Motor neuron (in vitro differentiated cells): ENCODE measurements around the gene CLRN1. TPM values are rescaled to one million over a fixed set of nuclear protein-coding genes. Genes with fewer than 3 reads are reported as not detected.
"Not testable (repeated sequence)": the region's sequence is repeated elsewhere in the genome, so short reads cannot be mapped to it uniquely, and the experiment has no call there.

Experiments
- ATAC-seq, 8 experiments: fragments of 200-7000 bp; cut with Tn5 transposase; replicated peaks in 6 of 8; 2 replicates each; pipeline ENCODE4 v1.8.0; 2021; ENCODE audit warnings: mild to moderate bottlenecking in 8 of 8, moderate library complexity in 8 of 8
- H3K27ac ChIP-seq, 2 donors: fragments of 250-450 bp; sonication (Bioruptor Pico); 2 replicates each; pipeline ENCODE4 v1.9.0; 2021; ENCODE audit warnings: antibody characterized with exemption in 2 of 2, mild to moderate bottlenecking in 2 of 2, moderate library complexity in 1 of 2
- H3K4me1 ChIP-seq, 2 donors: fragments of 250-450 bp; sonication (Bioruptor Pico); replicated peaks in 1 of 2; 2 replicates each; pipeline ENCODE4 v1.6.1; 2021; ENCODE audit warnings: antibody characterized with exemption in 2 of 2, mild to moderate bottlenecking in 2 of 2, moderate library complexity in 1 of 2
- H3K4me3 ChIP-seq, 5 donors: fragments of 250-450 bp; sonication (Bioruptor Pico); 2 replicates each; pipeline ENCODE4 v1.9.0; 2021; ENCODE audit warnings: antibody characterized with exemption in 5 of 5, mild to moderate bottlenecking in 5 of 5, moderate library complexity in 4 of 5
- WGBS, 10 experiments: fragments of 450-650 bp; shearing (Covaris generic); methylation state at CpG; one replicate each; pipeline ENCODE4 v1.0.0; 2022; 5-methylcytosine and 5-hydroxymethylcytosine counted together
- in situ Hi-C, 9 experiments: fragments of 400-800 bp; cut with MboI; loops; one replicate each; pipeline ENCODE4 v1.15.0; 2021; ENCODE audit warnings: low sequenced_read_pairs in 9 of 9, low pct_unique_long_range_greater_than_20kb in 2 of 9; ENCODE audit not compliant: unreplicated experiment in 9 of 9
- total RNA-seq, 8 experiments: library from RNA; unstranded; fragments of 300-600 nt; gene quantifications; 2 replicates each; pipeline versions ENCODE4 v1.2.3 to v1.2.4, GENCODE V29; 2022

Gene CLRN1
- total RNA-seq, 8 experiments from 2014 or later, result 2.1 to 10.8 (median 3.6) TPM; not detected in 3

DNA sequence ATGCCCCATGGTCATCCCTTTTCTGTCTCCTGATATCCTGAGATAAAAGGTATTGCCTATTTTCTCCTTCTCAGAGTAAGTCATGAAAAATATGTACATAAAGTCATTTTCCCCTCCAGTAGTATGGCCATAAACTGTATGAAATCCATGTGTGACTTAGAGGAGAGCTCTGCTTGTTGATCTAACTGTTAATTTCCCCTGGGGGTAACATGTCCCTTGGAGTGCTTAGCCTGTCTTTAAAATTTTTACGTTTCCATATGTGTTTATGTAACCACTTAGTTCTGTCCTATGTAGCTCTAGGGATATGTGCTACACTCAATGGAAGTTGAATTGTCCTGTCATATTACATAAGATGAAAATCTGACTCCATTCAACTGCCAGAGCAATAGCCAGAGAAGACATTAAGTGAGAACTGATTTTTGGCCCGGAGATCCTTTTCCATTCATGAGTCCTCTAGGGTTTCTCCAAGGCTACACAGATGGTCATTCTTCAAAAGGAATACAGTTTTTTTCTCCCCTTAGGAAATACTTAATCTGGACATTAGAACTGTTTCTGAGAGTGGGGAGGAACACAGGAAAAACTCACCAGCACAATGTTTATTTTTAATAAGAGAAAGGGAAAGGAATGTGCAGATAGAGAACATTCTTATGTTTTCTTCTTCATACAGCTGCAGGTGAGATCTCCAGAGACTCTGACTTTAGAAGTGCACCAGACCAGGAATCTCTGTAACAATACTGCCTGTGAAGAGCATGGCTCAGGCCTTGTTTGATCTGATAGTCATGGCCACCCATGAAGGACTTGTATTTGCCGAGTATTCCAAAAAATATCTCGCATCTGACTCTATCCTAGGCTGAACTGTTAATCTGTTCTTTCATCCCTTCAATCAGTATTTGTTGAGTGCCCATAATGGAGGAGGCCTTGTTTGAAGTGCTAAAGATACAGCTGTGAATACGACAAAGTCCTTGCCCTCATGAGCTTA, 29.8 kb upstream of the CLRN1 start:
- Histone ChIP-seq H3K27ac (no peak overlapping the region), H3K4me3 (no peak overlapping the region), H3K4me1 (no peaks in the 10 kb centered on the region)
- 0 to 100% (median 90%) methylated on average over 1 to 5 of the region's 5 CpGs for WGBS, 10 experiments
- in situ Hi-C loops, result no loop called here
- peak in 1 of 8 experiments; percentile 90 for ATAC-seq

- Histone ChIP-seq H3K4me1 (no peaks in the 10 kb centered on the region), H3K4me3 (no peak overlapping the region), H3K27ac (no peak overlapping the region)
- WGBS, 10 experiments, result 8 to 100% (median 58%) methylated on average over 1 to 5 of the region's 5 CpGs
- ATAC-seq, result no peak
- in situ Hi-C loops, result no loop called here
These were observed 26.5 kb upstream of the CLRN1 start for GRCh38 chr3:150998996-150999395.

- ATAC-seq, result no peak
- in situ Hi-C loops, result no loop called here
- Histone ChIP-seq H3K27ac (no peak overlapping the region), H3K4me1 (no peaks in the 10 kb centered on the region), H3K4me3 (no peak overlapping the region)
These were observed 24.2 kb upstream of the CLRN1 start for GRCh38 chr3:150996731-150997130.

DNA sequence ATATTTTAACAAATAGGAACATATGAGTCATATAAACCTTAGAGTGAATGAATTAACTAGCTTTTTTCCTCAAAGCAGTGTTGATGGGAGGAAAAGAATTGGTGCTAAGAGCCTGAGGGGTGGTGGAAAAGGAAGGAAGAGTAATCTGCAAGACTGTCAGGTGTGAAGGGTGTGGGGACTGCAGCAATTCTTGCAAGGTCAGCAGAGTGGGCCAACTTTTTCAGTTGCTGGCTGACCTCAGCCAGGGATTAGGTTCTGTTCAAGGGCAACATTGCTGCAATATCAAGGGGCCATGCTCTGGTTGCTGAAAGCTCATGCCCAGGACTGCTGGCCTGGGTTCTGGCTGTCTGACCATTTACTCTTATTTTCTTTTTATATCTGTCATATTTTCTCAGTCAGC, 23.0 kb upstream of the CLRN1 start:
- Histone ChIP-seq H3K4me3 (no peak overlapping the region), H3K4me1 (no peaks in the 10 kb centered on the region), H3K27ac (no peak overlapping the region)
- no peak for ATAC-seq
- in situ Hi-C loops, result no loop called here

GRCh38 chr3:150989208-150989607, 16.7 kb upstream of the CLRN1 start:
- no peak for ATAC-seq
- in situ Hi-C loops, result no loop called here
- no peaks in the 10 kb centered on the region for H3K4me1 ChIP-seq
- WGBS, 10 experiments, result 90 to 100% (median 100%) methylated on average over 1 of the region's 2 CpGs; no CpG with 5 or more reads in 5 of the 10 experiments
- H3K27ac ChIP-seq, result no peak overlapping the region
- no peak overlapping the region for H3K4me3 ChIP-seq

GRCh38 chr3:150988395-150988794, 15.9 kb upstream of the CLRN1 start:
- ATAC-seq, in situ Hi-C loops, H3K27ac ChIP-seq, H3K4me1 ChIP-seq, H3K4me3 ChIP-seq: not testable (repeated sequence)
- WGBS, 10 experiments, result 0 to 86% (median 52%) methylated on average over 1 of the region's 1 CpG; no CpG with 5 or more reads in 6 of the 10 experiments

GRCh38 chr3:150985711-150986110, 13.2 kb upstream of the CLRN1 start:
- no peak for ATAC-seq
- Histone ChIP-seq H3K4me3 (no peak overlapping the region), H3K27ac (no peak overlapping the region), H3K4me1 (no peaks in the 10 kb centered on the region)
- in situ Hi-C loops, result no loop called here

DNA sequence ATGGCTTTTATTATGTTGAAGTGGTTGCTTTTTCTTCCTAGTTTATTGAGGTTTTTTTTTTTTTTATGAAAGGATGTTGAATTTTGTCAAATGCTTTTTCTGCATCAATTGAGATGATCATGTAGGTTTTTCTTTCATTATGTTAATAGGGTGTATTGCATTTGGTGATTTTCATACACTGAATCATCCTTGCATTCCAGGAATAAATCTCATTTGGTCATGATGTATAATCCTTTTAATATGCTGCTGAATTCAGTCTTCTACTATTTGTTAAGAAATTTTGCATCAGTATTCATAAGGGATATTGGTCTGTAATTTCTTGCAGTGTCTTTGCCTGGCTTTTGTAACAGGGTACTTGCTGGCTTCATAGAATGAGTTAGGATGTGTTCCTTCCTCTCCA, 11.5 kb upstream of the CLRN1 start:
- in situ Hi-C loops, result no loop called here
- Histone ChIP-seq H3K4me3 (no peak overlapping the region), H3K27ac (no peak overlapping the region), H3K4me1 (no peaks in the 10 kb centered on the region)
- ATAC-seq, result peak in 4 of 8 experiments; percentile 35 to 95 (median 88)

DNA sequence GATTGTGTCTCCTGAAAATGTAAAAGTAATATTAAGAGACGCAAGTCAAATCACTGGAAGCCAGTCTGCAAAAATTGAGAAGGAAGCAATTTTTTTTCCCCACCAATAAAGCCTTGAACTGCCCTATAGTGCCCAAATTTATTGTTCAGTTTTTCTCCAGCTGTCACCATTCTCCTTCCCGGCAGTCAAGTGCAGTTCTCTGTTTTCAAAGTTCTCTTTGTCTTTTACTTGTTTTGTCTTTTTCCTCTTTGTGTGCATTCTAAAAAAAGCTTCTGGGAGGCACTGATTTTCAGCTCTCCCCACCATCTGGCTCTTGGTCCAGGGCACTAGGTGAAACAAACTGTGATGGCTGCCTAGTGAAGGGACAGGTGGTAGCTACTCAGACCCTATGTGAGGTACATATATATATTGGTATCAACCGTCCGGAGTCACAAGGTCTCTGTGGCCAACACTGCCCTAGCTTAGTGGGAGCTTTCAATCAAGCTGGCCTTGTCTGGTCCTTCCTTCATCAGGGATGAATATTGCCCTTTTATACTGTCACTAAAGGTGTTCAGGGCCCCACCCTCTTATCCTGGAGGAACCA, 6.1 kb upstream of the CLRN1 start:
- H3K27ac ChIP-seq, result no peak overlapping the region
- ATAC-seq, result peak in 5 of 8 experiments; percentile 36 to 64 (median 46)
- in situ Hi-C loops, result no loop called here
- H3K4me3 ChIP-seq, result no peak overlapping the region
- 25 to 96% (median 62%) methylated on average over 2 to 4 of the region's 4 CpGs; no CpG with 5 or more reads in 1 of the 10 experiments for WGBS, 10 experiments
- H3K4me1 ChIP-seq, result peaks cover 25 to 28% of the 10 kb centered on the region in 2 donors

GRCh38 chr3:150975992-150976368, 3.5 kb upstream of the CLRN1 start:
- in situ Hi-C loops, result no loop called here
- ATAC-seq, result peak in 2 of 8 experiments; percentile 15 to 26
- Histone ChIP-seq H3K4me1 (peaks cover 44 to 54% of the 10 kb centered on the region in 2 donors), H3K4me3 (no peak overlapping the region), H3K27ac (no peak overlapping the region)
- WGBS, 10 experiments, result 0 to 83% (median 54%) methylated on average over 1 to 3 of the region's 3 CpGs; no CpG with 5 or more reads in 2 of the 10 experiments

- peak in 5 of 8 experiments; percentile 31 to 75 (median 71) for ATAC-seq
- 31 to 73% (median 58%) methylated on average over 3 to 7 of the region's 7 CpGs for WGBS, 10 experiments
- Histone ChIP-seq H3K4me3 (no peak overlapping the region), H3K4me1 (peaks cover 51 to 59% of the 10 kb centered on the region in 2 donors), H3K27ac (peak overlapping the region; percentile 35 to 53)
- in situ Hi-C loops, result no loop called here
These were observed 2.8 kb upstream of the CLRN1 start for GRCh38 chr3:150975086-150975991.

- in situ Hi-C loops, result no loop called here
These were observed 1.7 kb downstream of the CLRN1 start for GRCh38 chr3:150970665-150971324.

More at GRCh38 chr3:150970665-150971324, 1.7 kb downstream of the CLRN1 start:
- H3K27ac ChIP-seq, result peak overlapping the region in 1 of 2 donors; percentile 5
- ATAC-seq, result peak in 7 of 8 experiments; percentile 24 to 85 (median 52)
- peaks cover 49 to 65% of the 10 kb centered on the region in 2 donors for H3K4me1 ChIP-seq
- H3K4me3 ChIP-seq, result peak overlapping the region in 4 of 5 donors; percentile 2 to 38 (median 31)
- 21 to 65% (median 32%) methylated on average over 2 to 6 of the region's 6 CpGs for WGBS, 10 experiments
